ENCODE measurements around the gene DCC.

DCC gene

DNA sequence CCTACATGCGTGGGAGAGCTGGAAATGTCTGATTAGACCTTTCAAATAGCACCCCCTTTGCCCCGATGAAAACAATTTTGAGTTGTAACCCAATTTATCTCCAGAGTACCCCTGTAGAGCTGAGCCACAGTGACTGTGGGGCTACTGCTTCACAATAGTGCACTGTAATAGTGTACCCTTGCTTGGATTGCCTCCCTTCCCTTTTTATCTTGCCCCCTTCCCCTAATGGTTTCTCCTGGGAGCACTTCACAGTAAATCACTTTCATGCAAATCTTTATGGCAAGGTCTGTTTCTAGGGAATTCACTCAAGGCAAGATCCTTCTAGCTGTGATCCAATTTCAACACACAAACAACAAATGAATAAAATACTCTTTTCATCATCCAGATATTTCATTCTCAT, 1196.9 kb downstream of the DCC start:
- H2AFZ ChIP-seq (ENCODE audit: low read depth), result no peak overlapping the region
- H3K9ac ChIP-seq, result no peak overlapping the region
- H3K27me3 ChIP-seq (ENCODE audit: insufficient read depth, low read depth), result no peaks in the 10 kb centered on the region
- no peak overlapping the region for H3K27ac ChIP-seq
- no peak overlapping the region for H3K4me3 ChIP-seq (IDR thresholded peaks at IDR 0.05; ENCODE audit: insufficient read depth, low read depth, low read length)
- no peak for TF ChIP-seq CTCF (conservative IDR thresholded peaks at IDR 0.05; ENCODE audit: low read depth, low read length)
- no peaks in the 10 kb centered on the region for H4K20me1 ChIP-seq (ENCODE audit: insufficient read depth)
- H3K79me2 ChIP-seq (ENCODE audit: insufficient read depth, low read depth), result no peaks in the 10 kb centered on the region
- no peak overlapping the region for H3K4me2 ChIP-seq
- no peaks in the 10 kb centered on the region for H3K36me3 ChIP-seq (ENCODE audit: insufficient read depth)
- H3K4me1 ChIP-seq (ENCODE audit: low read depth, poor library complexity, severe bottlenecking), result no peaks in the 10 kb centered on the region

- no peak overlapping the region for H3K27ac ChIP-seq
- H2AFZ ChIP-seq (ENCODE audit: low read depth), result no peak overlapping the region
- no peak overlapping the region for H3K4me3 ChIP-seq (IDR thresholded peaks at IDR 0.05; ENCODE audit: insufficient read depth, low read depth, low read length)
- H3K4me1 ChIP-seq (ENCODE audit: low read depth, poor library complexity, severe bottlenecking), result no peaks in the 10 kb centered on the region
- no peaks in the 10 kb centered on the region for H3K36me3 ChIP-seq (ENCODE audit: insufficient read depth)
- TF ChIP-seq CTCF (conservative IDR thresholded peaks at IDR 0.05; ENCODE audit: low read depth, low read length), result no peak
- no peaks in the 10 kb centered on the region for H4K20me1 ChIP-seq (ENCODE audit: insufficient read depth)
- H3K27me3 ChIP-seq (ENCODE audit: insufficient read depth, low read depth), result no peaks in the 10 kb centered on the region
- H3K9ac ChIP-seq, result no peak overlapping the region
- H3K79me2 ChIP-seq (ENCODE audit: insufficient read depth, low read depth), result no peaks in the 10 kb centered on the region
- no peak overlapping the region for H3K4me2 ChIP-seq
Observed at GRCh38 chr18:53541924-53542323, 1201.9 kb downstream of the DCC start.

DNA sequence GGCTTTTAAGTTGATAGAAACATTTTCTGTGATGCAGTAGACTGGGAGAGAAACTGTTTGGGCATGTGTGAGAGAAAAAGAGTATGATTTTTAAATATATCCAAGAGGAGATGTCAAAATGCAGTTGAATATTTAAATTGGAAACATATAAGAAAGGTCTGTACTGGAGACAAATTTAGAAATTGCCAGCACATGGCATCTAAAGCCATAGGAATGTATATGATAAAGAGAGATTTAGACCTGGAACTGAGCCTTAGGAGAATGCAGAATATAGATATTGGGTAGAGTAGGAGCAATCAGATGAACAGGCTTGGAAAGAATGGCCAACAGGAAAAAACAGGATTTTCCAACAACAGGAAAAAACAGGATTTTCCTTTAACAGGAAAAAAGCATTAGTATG, 1203.7 kb downstream of the DCC start:
- H4K20me1 ChIP-seq (ENCODE audit: insufficient read depth), result no peaks in the 10 kb centered on the region

GRCh38 chr18:53544917-53545316, 1204.9 kb downstream of the DCC start:
- H3K4me3 ChIP-seq (IDR thresholded peaks at IDR 0.05; ENCODE audit: insufficient read depth, low read depth, low read length), result no peak overlapping the region
- H3K4me2 ChIP-seq, result no peak overlapping the region
- no peak overlapping the region for H3K9ac ChIP-seq
- H2AFZ ChIP-seq (ENCODE audit: low read depth), result no peak overlapping the region
- no peaks in the 10 kb centered on the region for H4K20me1 ChIP-seq (ENCODE audit: insufficient read depth)
- H3K4me1 ChIP-seq (ENCODE audit: low read depth, poor library complexity, severe bottlenecking), result no peaks in the 10 kb centered on the region
- TF ChIP-seq CTCF (conservative IDR thresholded peaks at IDR 0.05; ENCODE audit: low read depth, low read length), result no peak
- H3K27me3 ChIP-seq (ENCODE audit: insufficient read depth, low read depth), result no peaks in the 10 kb centered on the region
- H3K27ac ChIP-seq, result no peak overlapping the region
- no peaks in the 10 kb centered on the region for H3K36me3 ChIP-seq (ENCODE audit: insufficient read depth)
- no peaks in the 10 kb centered on the region for H3K79me2 ChIP-seq (ENCODE audit: insufficient read depth, low read depth)

More for the DNA sequence above, 1203.7 kb downstream of the DCC start:
- H3K27ac ChIP-seq, result no peak overlapping the region
- no peaks in the 10 kb centered on the region for H3K79me2 ChIP-seq (ENCODE audit: insufficient read depth, low read depth)
- no peak overlapping the region for H3K4me3 ChIP-seq (IDR thresholded peaks at IDR 0.05; ENCODE audit: insufficient read depth, low read depth, low read length)
- H2AFZ ChIP-seq (ENCODE audit: low read depth), result no peak overlapping the region
- no peaks in the 10 kb centered on the region for H3K27me3 ChIP-seq (ENCODE audit: insufficient read depth, low read depth)
- no peaks in the 10 kb centered on the region for H3K4me1 ChIP-seq (ENCODE audit: low read depth, poor library complexity, severe bottlenecking)
- no peak overlapping the region for H3K4me2 ChIP-seq
- H3K36me3 ChIP-seq (ENCODE audit: insufficient read depth), result no peaks in the 10 kb centered on the region
- no peak overlapping the region for H3K9ac ChIP-seq
- no peak for TF ChIP-seq CTCF (conservative IDR thresholded peaks at IDR 0.05; ENCODE audit: low read depth, low read length)

All from KMS-11 (cell line).